DND-41 (cell line): Measurements from ENCODE around the gene METTL6.

ENCODE experiments used
- EZH2 ChIP-seq: IDR thresholded peaks from 3 replicates; pipeline ENCODE4 v1.6.1; 2012; ENCODE audit warnings: borderline replicate concordance, low read depth, mild to moderate bottlenecking, moderate library complexity, low read length, inconsistent platforms; ENCODE audit not compliant: severe bottlenecking
- TF ChIP-seq, protein P1 (sequence below): IDR thresholded peaks from 2 replicates; pipeline ENCODE4 v1.5.1; 2012; ENCODE audit warnings: borderline replicate concordance, low read length, moderate library complexity, mild to moderate bottlenecking; ENCODE audit not compliant: poor library complexity, severe bottlenecking; ENCODE audit errors: extremely low read depth

DNA sequence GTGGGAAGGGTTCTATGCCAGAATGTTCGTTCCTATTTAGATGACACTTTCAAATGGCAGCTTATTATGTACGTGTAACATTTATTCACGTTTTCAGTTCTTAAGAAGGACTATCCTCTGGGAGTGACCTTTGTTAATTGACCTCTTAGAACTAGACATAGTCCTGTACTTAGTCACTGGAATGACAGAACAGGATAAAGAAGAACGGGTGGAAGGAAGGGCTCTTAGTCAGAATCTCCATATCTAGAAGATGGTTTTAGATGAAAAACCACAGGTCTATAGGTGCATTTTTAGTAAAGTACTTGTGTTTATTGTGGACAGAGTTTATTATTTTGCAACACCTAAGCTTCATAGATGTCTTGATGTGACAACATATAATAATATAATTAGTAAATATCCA is 6.5 kb downstream of the METTL6 start:
- TF ChIP-seq, protein P1, sequence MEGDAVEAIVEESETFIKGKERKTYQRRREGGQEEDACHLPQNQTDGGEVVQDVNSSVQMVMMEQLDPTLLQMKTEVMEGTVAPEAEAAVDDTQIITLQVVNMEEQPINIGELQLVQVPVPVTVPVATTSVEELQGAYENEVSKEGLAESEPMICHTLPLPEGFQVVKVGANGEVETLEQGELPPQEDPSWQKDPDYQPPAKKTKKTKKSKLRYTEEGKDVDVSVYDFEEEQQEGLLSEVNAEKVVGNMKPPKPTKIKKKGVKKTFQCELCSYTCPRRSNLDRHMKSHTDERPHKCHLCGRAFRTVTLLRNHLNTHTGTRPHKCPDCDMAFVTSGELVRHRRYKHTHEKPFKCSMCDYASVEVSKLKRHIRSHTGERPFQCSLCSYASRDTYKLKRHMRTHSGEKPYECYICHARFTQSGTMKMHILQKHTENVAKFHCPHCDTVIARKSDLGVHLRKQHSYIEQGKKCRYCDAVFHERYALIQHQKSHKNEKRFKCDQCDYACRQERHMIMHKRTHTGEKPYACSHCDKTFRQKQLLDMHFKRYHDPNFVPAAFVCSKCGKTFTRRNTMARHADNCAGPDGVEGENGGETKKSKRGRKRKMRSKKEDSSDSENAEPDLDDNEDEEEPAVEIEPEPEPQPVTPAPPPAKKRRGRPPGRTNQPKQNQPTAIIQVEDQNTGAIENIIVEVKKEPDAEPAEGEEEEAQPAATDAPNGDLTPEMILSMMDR = no peak
- no peak for TF ChIP-seq EZH2
